ENCODE measurements around the gene DPYSL4. TPM values are rescaled to one million over a fixed set of nuclear protein-coding genes. Genes with fewer than 3 reads are reported as not detected.

DPYSL4 gene
- total RNA-seq, 4 donors from 2014 or later: 0.79 TPM; not detected in 3

DNA sequence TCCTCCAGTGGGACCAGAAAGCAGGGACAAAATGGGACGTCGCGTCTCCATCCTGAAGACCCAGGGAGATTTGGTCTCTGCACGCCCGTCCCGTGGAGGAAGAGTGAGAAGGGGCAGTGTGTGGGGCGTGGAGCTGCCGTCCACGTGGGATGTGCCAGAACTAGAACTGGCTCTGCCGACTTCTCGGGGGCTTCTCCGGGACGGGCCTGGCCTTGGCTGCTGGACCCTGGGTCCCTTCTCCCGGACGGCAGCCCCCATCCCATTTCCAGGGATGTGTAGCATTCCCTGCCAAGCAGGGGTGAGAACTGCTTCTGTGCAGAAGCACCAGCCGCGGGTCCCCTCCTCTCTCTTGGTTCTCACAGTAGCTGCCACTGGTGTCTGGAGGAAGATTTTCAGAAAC, 18.8 kb upstream of the DPYSL4 start:
- H3K4me1 ChIP-seq: peaks cover 0 to 1% (median 0%) of the 10 kb centered on the region in 4 donors
- H3K27ac ChIP-seq: no peak overlapping the region
- TF ChIP-seq EP300 (IDR thresholded peaks at IDR 0.05; ENCODE audit: low read depth): no peak
- TF ChIP-seq POLR2AphosphoS5 (IDR thresholded peaks at IDR 0.05): no peak
- TF ChIP-seq, protein P1, sequence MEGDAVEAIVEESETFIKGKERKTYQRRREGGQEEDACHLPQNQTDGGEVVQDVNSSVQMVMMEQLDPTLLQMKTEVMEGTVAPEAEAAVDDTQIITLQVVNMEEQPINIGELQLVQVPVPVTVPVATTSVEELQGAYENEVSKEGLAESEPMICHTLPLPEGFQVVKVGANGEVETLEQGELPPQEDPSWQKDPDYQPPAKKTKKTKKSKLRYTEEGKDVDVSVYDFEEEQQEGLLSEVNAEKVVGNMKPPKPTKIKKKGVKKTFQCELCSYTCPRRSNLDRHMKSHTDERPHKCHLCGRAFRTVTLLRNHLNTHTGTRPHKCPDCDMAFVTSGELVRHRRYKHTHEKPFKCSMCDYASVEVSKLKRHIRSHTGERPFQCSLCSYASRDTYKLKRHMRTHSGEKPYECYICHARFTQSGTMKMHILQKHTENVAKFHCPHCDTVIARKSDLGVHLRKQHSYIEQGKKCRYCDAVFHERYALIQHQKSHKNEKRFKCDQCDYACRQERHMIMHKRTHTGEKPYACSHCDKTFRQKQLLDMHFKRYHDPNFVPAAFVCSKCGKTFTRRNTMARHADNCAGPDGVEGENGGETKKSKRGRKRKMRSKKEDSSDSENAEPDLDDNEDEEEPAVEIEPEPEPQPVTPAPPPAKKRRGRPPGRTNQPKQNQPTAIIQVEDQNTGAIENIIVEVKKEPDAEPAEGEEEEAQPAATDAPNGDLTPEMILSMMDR (IDR thresholded peaks at IDR 0.05): no peak
- no peak for TF ChIP-seq POLR2A (IDR thresholded peaks at IDR 0.05)
- in situ Hi-C loops (cut with MboI; ENCODE audit: low pct_ligation_motif_present in 1 of 4, low pct_unique_long_range_greater_than_20kb in 1 of 4, low sequenced_read_pairs in 3 of 4) (no loop called here), intact Hi-C loops (cut with DNase I; ENCODE audit: low total_unique reads) (no loop called here)
- H3K9me3 ChIP-seq: no peaks in the 10 kb centered on the region
- 80 to 84% methylated on average over 3 to 17 of the region's 17 CpGs for WGBS, 2 donors (ENCODE audit: low coverage in 1 of 2)
- no peak for DNase-seq
- peaks cover 8% of the 10 kb centered on the region for H3K27me3 ChIP-seq
- H3K4me3 ChIP-seq: no peak overlapping the region
- H3K36me3 ChIP-seq: no peaks in the 10 kb centered on the region

DNA sequence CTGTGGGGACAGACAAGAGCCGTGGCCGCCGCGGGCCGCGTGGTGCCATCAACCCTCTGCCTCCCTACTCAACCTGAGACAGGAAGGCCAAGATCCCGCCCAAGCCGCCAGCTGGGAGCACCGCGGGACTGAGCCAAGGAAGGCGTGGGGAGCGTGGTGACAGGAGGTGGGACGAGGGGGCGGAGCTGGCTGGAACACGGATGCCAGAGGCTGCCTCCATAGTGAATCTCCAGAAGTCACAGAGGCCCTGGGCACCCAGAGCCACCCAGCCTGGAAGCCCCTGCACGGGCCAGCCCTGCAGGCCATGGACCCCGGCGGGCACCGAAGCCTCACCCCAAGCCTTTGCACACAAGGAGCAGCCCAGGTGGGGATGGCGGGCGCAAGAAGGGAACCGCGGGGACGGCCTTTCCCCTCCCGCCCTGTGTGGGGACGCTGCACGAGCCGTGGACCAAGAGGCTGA, 18.1 kb upstream of the DPYSL4 start:
- 76% methylated on average over 24 of the region's 28 CpGs; no CpG with 5 or more reads in 1 of the 2 donors for WGBS, 2 donors (ENCODE audit: low coverage in 1 of 2)

DNA sequence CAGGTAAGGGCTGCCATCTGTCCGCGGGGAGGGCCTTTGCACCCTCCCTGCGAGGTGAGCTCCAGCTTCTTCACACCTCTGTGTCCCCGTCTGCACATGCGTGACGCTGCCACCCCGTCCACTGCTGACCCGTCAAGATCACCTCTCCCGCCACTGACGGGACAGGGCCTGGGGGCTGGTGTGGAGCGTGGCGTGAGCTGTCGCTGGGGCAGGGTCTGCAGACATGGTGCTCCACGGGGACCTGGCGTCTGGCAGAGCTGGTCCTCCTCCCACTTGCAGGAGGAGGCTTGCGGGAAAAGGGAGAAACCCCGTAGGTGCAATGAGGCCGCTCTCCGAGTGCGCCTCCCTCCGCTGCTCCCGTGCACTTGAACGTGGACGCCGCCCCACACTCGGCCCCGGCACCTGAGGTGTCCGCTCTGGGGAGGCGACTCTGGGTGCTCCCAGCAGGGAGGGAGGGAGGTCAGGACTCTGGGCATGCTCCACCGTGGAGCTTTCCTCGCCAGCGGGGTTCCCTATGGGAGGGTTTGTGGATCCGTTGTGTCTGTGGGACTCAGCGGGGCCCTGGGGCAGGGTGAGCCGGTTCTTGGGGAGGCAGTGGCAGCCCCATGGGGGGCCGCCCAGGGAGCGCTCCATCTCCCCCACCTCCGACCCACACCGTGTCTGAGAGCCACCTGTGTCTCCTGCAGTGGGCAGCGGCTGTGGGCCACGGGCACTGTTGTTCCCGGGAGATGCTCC, 17.6 kb upstream of the DPYSL4 start:
- no peaks in the 10 kb centered on the region for H3K36me3 ChIP-seq
- no peak for DNase-seq
- H3K4me3 ChIP-seq: no peak overlapping the region
- 85% methylated on average over 42 of the region's 42 CpGs; no CpG with 5 or more reads in 1 of the 2 donors for WGBS, 2 donors (ENCODE audit: low coverage in 1 of 2)
- TF ChIP-seq POLR2AphosphoS5 (IDR thresholded peaks at IDR 0.05) (no peak), EP300 (IDR thresholded peaks at IDR 0.05; ENCODE audit: low read depth) (no peak), POLR2A (IDR thresholded peaks at IDR 0.05) (no peak)
- TF ChIP-seq, protein P1 (IDR thresholded peaks at IDR 0.05): no peak
- in situ Hi-C loops (cut with MboI; ENCODE audit: low pct_ligation_motif_present in 1 of 4, low pct_unique_long_range_greater_than_20kb in 1 of 4, low sequenced_read_pairs in 3 of 4) (no loop called here), intact Hi-C loops (cut with DNase I; ENCODE audit: low total_unique reads) (no loop called here)
- no peaks in the 10 kb centered on the region for H3K9me3 ChIP-seq
- H3K27me3 ChIP-seq: peaks cover 8% of the 10 kb centered on the region
- H3K27ac ChIP-seq: no peak overlapping the region
- no peaks in the 10 kb centered on the region for H3K4me1 ChIP-seq

More for the DNA sequence above, 18.1 kb upstream of the DPYSL4 start:
- Histone ChIP-seq H3K4me1 (no peaks in the 10 kb centered on the region), H3K4me3 (no peak overlapping the region), H3K9me3 (no peaks in the 10 kb centered on the region), H3K27ac (no peak overlapping the region), H3K27me3 (peaks cover 8% of the 10 kb centered on the region), H3K36me3 (no peaks in the 10 kb centered on the region)
- no peak for DNase-seq
- intact Hi-C loops (cut with DNase I; ENCODE audit: low total_unique reads): no loop called here
- TF ChIP-seq POLR2AphosphoS5 (IDR thresholded peaks at IDR 0.05) (no peak), POLR2A (IDR thresholded peaks at IDR 0.05) (no peak), EP300 (IDR thresholded peaks at IDR 0.05; ENCODE audit: low read depth) (no peak)
- TF ChIP-seq, protein P1 (IDR thresholded peaks at IDR 0.05): no peak
- in situ Hi-C loops (cut with MboI; ENCODE audit: low pct_ligation_motif_present in 1 of 4, low pct_unique_long_range_greater_than_20kb in 1 of 4, low sequenced_read_pairs in 3 of 4): no loop called here

DNA sequence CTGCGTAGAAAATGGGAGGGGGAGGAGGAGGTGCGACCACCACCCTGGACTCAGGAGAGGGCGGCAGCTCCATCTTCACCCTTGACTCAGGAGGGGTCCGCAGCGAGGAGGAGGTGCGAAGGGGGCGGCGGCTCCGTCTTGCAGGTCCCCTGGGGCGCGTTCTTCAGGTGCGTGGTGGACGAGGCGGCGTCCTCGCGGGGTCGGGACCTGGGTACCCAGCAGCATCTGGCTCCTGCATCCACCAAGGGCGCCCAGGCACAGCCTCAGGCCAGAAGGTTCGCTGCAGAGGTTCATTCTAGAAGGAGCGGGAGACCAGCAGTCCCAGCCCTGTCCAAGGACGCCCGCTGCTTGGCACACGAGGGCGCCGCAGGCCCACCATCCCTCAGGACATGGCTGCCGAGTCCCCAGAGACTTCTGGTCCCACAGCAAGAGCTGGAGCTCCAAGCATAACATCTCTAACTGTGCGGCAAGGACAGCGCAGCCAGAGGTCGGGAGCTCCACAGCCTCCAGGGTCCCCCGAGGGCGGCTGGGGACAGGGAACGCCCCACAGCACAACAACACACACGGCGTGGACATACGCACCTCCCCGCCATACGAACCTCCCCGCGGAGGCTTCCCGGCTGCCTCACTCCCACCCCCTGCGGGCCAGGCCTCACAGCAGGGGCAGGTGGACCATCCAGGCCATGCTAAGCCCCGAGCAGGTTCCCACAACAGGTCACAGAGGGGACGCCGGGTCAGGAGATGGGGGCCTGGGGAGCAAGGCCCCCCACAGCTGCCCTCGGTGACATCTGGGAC, 16.8 kb upstream of the DPYSL4 start:
- 60 to 90% methylated on average over 1 to 22 of the region's 46 CpGs for WGBS, 2 donors (ENCODE audit: low coverage in 1 of 2)
- DNase-seq: no peak
- peaks cover 4% of the 10 kb centered on the region for H3K27me3 ChIP-seq
- in situ Hi-C loops (cut with MboI; ENCODE audit: low pct_ligation_motif_present in 1 of 4, low pct_unique_long_range_greater_than_20kb in 1 of 4, low sequenced_read_pairs in 3 of 4) (no loop called here), intact Hi-C loops (cut with DNase I; ENCODE audit: low total_unique reads) (no loop called here)
- H3K4me1 ChIP-seq: no peaks in the 10 kb centered on the region
- H3K36me3 ChIP-seq: no peaks in the 10 kb centered on the region
- H3K9me3 ChIP-seq: no peaks in the 10 kb centered on the region
- no peak overlapping the region for H3K27ac ChIP-seq
- H3K4me3 ChIP-seq: no peak overlapping the region
- TF ChIP-seq POLR2AphosphoS5 (IDR thresholded peaks at IDR 0.05) (no peak), POLR2A (IDR thresholded peaks at IDR 0.05) (no peak), EP300 (IDR thresholded peaks at IDR 0.05; ENCODE audit: low read depth) (no peak)
- TF ChIP-seq, protein P1 (IDR thresholded peaks at IDR 0.05): no peak
